EH (cell line): ENCODE data around the gene GFRA4.

Experiments used
- DNase-seq: peaks from one replicate; pipeline ENCODE4 v3.0.0-alpha.2; 2015; ENCODE audit warnings: low read depth

Gene GFRA4

DNA sequence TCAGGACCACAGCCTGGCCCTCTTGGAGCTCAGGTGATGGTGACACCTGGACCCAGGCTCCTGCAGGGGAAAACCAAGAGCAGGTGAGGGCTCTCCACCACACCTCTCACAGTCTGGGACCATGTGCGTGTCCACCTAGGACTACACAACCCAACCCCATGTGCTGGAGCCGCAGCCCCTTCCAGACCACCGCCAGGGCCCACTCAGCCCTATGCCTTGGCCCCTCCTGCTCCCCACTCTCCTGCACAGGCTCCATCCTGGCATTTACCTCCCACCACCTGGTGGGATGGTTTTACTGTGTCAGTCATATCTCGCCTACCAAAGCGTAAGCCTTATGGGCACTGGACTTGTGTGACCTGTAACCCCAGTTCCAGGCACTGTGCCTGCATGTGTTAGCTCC is 31.7 kb upstream of the GFRA4 start:
- DNase-seq: no peak

DNA sequence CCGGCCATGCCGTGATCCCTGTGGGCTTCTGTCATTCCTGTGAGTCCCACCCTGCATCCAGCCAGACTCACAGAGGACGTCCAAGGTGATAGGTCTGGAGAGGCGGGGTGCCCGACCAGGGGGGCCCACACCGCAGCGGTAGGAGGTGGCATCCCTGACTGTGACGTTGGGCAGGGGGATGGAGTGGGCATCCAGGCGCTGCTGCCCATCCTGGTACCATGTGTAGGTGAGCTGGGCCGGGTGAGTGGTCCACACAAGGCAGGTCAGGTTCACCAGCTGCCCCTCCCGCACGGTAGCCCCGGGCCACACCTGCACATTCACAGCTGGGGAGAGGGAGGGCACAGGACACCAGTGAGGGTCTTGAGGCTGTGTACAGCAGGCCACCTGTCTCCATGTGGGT is 30.2 kb upstream of the GFRA4 start:
- DNase-seq: no peak

DNA sequence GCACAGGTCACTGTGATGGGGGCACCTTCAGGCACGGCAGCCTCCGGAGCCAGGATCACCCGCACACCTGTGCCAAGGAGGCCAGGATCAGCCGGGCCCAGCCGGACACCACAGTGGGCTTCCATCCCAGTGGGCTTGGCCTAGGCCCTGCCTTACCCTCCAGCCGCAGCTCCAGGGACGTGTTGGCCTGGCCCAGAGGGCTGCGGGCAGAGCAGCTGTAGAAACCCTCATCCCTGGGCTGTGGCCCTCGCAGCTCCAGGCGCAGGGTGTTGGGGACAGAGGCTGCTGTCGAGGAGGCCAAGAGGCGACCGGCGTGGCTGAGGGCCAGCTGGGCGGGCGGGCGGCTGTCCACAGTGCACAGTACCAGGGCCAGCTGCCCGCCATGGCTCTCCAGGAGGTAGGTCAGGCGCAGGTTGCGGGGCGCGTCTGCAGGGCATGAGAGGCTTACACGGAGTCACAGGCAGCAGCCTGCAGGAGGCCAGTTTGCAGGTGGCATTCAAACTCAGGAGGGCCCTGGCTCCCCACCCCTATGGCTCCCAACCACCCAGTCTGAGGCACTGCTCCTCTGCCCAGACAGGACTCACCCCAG is 29.6 kb upstream of the GFRA4 start:
- DNase-seq: no peak

DNA sequence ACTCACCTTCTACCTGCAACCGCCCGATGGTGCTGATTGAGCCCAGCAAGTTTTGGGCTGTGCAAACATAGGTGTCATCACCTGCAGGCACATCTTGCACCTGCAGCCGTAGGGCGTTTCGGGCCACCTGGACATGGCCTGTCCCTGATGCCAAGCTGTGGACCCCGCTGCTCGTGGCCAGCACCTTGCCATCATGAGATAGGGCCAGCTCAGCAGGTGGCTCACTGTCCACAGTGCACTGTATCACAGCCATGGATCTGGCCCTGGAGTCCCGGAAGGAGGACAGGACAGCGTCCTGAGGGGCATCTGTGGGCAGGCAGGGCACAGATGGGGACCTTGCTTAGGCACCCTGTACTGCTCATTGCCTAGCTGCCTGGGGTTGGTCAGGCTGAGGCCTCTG is 28.7 kb upstream of the GFRA4 start:
- DNase-seq: no peak

DNA sequence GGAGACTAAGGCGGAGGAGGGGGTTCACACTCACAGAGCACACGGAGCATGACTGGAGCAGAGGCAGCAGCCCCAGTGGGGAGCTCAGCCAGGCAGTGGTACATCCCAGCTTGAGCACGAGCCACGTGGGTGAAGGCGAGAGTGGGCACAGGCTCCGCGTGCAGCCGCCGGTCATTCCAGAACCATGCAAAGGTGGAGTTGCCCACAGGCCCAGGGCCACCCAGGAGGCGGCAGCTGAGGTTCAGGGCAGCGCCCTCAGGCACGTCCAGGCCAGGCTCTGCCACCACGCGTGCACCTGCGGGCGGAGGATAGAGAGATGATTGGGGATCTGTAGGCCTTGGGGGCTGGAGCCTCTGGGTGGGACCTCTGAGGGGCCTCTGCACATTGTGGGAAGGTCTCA is 28.1 kb upstream of the GFRA4 start:
- no peak for DNase-seq

DNA sequence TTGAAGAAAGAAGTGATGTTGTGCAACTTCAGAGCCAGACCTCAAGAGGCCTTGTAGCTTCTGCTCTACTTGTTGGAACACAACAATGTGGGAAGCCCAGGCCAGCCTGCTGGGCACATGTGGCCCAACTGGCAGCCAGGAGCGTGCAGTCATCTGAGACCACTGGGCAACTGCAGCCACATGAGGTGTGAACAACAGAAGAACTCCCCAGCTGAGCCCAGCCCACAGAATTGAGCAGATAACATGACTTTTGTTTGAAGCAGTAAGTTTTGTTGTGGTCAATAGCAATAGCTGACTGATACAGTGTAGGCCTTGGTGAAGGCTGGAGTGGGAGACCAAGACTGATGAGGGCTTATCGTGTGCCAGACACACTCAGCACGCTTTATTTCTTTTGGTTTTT is 27.2 kb upstream of the GFRA4 start:
- DNase-seq: no peak

DNA sequence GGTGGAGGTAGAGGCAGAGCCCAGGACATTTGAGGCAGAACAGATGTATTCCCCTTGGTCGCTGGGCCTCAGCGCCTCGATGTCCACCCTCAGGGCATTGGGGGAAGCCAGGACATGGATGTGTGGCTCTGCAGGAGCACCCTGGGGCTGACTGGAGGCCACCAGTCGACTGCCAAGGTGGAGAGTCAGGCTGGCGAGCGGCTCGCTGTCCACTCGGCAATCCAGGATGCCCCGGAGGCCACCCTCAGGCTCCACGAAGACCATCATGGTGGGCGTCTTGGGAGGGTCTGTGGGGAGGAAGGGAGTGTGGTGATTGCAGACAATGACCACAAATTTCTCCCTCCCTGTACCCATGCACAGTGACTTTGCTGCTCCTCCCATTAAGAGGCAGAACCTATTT is 26.8 kb upstream of the GFRA4 start:
- DNase-seq: no peak

DNA sequence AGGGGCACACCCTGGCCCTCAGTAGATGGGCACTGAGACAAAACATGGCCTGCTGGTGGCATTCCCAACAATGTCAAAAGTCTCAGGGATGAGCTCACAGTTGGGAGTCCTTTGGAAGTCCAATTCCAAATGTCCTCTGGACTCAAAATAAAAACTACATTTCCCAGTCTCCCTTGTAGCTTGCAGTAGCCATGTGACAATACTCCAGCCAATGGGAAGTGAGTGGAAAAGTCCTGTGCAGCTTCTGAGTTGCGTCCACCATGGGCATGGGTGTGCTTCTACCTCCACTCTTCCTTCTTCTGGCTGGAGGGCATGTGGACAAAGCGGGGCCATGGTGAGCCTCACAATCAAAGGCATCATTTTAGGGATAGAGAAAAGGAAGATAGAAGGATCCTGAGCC is 24.5 kb upstream of the GFRA4 start:
- DNase-seq: peak; percentile 83

DNA sequence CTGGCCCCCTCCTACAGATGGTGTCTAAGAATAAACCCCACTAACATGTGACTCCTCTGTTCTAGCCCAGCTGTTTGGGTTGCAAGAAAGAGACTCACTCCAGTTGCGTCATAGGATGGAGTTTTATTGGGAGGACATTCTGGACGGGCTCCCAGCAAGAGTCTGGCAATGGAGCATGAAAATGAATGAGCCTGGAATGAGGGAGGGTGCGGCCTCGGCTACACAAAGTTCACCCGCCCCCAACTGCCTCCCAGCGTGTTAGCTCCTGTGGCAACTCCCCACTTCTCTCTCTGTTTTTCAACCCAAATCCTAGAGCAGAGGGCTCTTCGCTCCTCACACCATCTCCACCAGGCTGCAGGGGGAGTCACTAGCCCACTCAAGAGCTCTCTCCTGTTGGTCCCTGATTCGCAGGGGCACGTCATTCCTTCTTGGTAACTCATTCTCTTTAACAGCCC is 23.7 kb upstream of the GFRA4 start:
- peak; percentile 97 for DNase-seq

DNA sequence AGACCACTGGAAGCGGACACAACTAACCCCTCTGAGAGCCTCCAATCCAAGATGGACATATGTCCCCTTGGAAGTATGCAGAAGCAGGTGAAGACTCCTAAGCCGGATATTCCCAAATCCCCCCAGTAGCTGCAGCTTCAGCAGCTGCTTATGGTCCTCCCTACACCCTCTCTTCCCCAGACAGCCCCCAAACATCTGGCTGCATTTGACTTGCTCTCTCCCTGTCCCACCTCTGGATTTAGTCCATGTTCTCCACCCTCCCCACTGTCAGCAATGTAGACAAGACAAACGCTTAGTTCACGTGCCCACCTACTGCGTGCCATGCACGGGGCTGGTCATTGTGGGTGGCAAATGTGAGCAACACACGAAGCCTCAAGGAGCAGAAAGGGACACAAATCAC is 23.2 kb upstream of the GFRA4 start:
- no peak for DNase-seq

DNA sequence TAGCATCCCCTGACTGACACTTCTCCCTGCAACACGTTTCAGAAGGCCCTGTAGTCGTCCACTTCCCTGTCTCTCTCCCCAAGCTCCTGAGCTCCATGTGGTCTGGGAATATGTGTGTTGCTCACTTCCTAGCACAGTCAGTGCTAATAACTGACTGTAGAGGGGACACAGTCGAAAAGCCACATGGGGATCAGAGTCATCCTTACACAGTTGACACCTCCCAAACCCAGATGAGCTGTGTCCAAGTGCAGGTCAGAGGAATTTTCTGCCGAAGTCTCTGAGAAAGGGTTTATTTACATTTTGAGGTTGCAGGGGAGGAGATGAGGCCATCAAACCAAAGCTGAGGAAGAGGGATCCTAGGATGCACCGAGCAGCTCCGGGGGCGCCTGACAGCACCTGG is 22.1 kb upstream of the GFRA4 start:
- DNase-seq: peak; percentile 41

DNA sequence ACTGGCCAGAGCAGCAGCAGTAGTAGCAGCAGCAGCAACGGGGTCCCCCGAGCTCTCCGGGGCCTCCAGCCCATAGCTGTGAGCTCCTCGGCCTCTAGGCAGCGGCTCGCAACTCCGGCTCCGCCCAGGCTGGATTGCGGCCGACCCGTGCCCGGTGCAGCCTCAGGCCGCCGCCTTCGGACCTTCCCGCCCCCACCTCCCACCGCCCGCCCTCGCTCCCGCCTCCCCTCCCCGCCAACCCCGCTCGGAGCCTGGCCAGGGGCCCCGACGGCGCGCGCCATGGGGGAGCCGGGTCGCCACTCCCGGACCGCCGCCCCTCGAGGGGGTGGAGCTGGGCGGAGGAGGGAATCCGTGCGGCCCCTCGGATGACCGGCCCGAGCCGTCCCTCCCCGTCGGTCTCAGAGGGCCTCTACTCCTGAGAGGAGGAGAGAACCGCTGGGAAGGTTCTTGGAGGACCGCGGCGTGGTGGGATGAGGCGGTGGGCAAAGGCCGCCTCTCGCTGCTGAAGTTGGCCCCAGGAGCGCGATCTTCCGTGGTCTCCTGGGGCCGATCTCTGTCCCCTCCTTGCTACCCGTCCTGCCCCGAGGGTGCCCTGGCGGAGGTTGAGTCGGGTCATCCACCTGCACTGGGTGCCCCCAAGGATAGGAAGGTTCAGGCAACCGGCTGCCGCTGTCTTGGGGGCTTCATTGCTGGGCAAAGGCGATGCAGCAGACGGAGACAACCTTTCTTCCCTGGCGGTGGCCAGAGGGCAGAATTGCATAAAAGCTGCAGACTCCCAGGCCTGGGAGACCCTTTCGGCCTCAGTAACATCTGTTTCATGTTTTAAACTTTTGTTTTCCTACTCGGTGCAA is 19.0 kb upstream of the GFRA4 start, which contains the start of gene ADAM33:
Gene ADAM33, minus strand, starts transcription at position 80 of the 851 bp plus-strand sequence. Its CDS starts 6 bp downstream, at position 74.
- peak; percentile 57 for DNase-seq

DNA sequence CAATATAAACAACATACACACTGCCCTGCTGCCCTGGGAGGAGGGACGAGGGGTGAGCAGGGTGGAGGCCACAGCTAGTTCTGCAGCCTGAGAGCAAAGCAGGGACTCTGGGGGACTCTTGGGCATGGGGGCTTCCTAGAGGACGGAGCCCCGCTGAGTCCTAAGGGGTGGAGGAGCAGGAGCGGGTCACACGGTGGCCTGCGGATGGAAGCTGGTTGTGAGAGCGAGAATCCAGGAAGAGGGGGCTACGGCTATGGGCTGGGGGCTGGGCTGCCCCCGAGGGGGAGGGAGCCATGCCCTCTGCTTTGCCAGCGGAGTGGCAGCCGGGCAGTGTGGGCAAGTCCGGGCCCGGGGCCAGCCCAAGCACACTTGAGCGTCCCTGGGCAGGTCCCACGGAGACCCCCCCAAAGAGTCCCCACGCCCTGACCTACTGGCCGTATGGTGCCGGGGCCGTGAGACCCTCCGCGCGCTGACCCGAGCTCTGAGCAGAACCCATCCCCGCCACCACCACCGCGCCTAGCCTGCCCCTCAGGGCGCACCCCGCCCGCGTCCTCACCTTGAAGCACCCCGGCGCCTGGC is 18.2 kb upstream of the GFRA4 start:
- DNase-seq: no peak

DNA sequence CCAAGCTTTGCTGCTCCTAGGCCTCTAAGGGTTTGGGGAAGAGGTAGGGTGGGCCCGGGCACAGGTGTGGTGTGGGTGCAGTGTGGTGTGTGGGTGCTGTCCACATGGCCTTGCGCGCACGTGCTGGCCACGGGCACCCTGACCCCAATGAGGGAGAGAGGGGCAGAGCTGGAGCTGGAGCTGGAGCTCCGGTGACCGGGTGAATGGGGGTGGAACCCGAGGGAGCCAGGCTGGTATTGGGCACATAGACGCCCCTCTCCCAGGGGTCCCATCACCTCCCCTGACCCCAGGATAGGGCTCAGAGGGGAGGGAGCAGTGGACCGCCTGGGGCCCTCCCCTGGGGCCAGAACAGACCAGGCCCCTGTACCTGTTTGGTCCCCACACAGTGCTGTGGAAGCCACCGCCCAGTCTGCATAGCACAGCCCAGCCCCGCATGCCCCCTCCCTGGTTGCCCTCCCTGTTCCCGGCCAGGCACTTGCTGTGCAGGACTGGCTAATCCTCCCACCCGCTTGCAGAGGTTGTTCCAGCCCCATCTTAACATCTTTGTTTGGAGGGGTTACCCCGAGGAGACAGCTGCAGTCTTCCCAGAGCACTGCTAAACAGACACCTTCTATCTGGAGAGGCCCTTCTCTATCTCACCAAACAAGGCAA is 17.6 kb upstream of the GFRA4 start:
- no peak for DNase-seq

DNA sequence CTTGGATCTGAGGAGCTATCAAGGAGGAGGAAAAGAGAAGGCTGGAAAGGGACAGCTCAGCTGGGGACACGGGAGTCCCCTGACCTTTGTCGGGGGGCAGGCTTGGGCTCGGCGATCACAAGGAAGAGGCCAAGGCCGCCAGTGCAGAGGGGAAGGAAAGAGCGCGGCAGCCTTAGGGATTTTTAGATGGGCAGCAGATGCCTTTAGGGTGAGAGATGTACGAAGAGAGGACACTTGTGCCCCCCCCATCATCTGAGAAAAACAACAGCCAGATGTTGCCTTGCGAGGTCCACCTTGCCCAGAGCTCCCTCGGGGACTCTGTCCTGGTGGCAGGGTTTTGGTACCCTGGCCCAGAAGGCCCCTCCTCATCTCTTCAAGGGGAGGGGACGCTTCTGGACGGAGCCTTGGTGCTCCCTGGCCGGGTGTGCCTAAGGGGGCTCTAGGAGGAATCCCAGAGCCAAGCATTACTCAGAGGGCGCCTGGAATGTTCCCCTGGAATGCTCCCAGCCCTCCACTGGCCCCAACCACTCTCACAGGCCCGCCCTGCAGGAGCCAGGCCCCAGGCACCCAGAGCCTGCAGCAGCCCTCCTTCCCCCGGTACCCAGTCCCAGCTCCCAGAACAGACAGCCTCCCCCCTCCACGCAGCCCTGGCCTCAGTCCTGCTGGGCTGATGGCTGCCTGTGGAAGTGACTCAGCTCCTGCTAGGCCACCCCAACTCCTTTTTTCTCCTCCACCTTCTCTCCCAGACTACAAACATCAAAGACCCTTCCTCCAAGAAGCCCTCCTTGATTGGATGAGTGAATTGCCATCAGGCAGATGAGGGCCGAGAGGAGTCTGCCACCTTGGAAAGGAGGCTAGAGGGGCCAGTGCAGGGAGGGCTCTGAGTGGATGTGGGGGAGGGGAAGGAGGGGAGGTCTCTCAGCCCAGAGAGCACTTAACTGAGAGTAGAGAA is 16.8 kb upstream of the GFRA4 start:
- peak; percentile 94 for DNase-seq

DNA sequence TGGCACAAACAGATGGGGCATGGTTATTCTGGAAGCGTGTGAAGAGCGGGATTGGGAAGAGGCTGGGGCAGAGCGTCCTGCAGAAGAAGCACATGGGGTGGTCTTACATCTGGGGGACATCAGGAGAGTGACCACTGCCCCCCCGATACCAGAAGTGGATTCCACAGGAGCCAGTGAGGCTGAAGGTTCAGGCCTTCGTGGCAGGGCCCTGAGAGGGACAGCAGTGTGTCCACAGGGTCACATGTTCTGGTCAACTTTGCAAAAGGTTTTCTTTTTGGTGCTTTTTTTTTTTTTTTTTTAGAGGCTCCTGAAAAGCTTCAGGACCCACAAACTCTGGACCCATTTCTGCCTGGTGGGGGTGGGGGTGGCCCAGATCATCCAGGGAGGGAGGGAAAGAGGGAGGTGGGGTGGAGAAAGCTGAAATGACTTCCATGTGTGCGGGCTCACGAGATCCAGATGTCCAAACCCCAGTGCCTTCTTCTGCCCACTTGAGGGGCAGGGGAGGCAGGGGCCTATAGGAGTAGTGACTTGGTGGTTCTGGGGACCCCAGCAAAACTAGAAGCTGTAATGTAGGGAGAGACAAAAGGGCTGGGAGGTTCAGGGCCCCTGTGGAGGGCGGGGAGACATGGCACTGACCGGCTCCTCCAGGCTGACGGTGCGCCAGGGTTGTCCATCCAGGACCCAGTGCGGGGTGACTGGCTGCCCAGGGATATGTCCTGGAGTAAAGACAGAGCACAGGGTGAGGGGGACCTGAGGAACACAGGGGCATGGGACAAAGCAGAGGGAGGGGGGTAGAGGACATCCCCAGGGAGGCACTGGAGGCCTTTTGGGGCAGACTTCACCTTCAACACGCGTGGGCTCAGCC is 15.9 kb upstream of the GFRA4 start:
- peak; percentile 64 for DNase-seq

DNA sequence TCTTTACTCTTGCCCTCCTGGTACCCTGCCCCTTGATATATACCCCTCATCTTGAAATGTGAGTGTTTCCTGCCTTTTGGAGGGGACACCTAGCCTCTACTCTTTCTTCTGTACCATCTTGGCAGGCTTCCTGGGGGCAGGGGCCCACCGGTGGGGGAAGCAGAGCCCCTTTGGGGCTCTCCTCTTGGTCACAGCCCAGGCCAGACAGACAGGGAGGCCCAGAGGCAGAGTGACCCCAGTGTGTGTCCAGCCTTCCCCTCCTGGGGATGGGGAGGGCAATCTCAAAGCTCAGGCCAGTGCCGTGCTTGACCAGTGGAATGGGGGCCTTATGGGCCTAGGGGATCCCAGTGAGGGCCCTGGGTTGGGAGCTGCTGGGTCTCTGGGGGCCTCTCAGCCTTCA is 15.0 kb upstream of the GFRA4 start:
- DNase-seq: no peak

DNA sequence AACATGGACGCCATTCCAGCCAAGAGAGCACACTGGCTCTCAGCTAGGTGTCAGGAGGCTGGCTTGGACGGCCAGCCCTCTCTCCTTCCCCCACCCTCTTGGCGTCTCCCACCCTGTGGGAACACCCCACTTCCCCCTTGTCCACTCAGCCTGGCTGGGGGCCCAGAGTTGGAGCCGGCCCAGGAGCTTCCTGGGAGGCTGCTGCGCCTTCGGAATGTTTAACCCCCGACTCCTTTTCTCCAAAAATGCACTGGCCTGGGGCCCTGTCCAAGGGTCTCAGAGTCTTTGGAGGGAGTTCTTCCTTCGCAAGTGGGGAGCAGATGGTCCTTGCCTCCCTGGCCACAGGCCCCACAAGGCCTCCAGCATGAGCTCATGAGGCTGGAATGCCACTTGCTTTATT is 14.5 kb upstream of the GFRA4 start:
- peak; percentile 67 for DNase-seq

DNA sequence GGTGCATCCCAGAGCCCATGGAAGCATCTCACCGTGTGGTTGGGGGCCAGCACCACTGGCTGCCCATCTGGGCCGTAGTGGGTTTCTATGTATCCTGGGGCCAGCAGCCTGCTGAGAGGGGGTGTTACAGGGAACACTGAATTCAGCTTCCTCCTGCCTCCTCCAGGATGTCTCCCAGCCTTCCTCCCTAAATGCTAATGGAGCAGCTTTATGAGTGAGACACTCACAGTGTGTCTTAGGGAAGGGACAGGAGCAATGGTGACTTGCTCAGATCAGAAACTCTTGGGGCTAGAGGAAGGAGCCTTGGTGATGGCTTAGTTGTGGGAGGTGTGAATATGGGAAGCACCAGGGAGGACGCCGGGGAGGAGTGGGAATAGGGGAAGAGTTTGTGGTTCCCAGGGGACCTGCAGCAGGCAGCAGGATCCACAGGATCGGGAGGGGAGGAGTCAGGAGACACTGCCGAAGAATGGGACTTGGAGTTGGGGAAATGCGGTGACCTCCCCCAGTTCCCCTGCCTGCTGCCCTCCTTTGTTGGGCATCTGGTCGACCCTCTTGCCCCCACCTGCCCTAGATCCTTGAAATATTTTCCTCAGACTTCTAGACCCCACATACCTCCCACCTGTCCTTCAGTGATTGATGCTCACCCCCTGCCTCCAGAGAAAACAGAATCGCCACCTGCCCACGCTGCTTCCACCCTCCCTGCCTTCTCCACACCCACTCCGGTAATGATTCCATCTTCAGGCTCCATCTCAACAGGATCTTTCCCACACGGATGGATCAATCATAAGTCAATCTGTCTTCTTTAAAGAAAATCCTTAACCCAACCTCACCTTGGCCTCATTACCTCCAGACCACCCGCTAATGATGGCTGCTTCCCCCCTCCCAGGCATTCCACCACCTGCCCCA is 12.0 kb upstream of the GFRA4 start:
- no peak for DNase-seq

DNA sequence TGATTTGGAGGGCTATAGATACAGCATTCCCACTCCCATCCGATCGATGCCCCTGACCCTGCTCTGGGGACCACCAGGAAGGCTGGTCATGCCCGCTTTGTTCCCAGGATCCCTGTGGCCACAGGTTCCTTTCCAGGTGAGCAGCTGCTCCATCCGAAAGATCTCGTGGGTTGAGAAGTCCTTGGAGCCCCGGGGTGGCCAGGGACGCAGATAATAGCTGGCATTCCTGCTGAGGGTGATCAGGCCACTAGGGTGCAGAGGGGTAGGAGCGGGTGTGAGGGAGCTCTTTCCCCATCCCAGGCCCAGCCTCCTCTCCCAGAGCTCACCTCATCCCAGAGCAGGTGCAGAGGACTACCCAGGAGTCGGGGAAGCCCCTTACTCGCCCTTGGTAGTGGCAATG is 11.2 kb upstream of the GFRA4 start:
- DNase-seq: no peak
